Heart right ventricle (tissue), 16 donors: ENCODE measurements around the gene RASSF1. TPM values are rescaled to one million over a fixed set of nuclear protein-coding genes. Genes with fewer than 3 reads are reported as not detected.

ENCODE experiments used
- ATAC-seq, 8 donors: fragments of 200-7000 bp; cut with Tn5 transposase; one replicate each; pipeline ENCODE4 v1.9.1; 2020; ENCODE audit warnings: mild to moderate bottlenecking in 8 of 8, moderate library complexity in 8 of 8, moderate number of reproducible peaks in 1 of 8
- DNase-seq, 2 donors: peaks; one replicate each; pipeline ENCODE4 v3.0.0-alpha.2; 2020
- H3K27ac ChIP-seq, 10 donors: fragments of 200-600 bp; sonication (generic) in 2 of 10; one replicate each; pipeline versions ENCODE4 v1.5.0 to v1.8.0; 2020 to 2022; ENCODE audit warnings: mild to moderate bottlenecking in 3 of 10
- H3K27me3 ChIP-seq, 7 donors: fragments of 200-600 bp; one replicate each; pipeline ENCODE4 v1.8.0; 2021 to 2022; ENCODE audit warnings: mild to moderate bottlenecking in 2 of 7
- H3K36me3 ChIP-seq, 9 donors: fragments of 200-600 bp; sonication (generic) in 1 of 9; one replicate each; pipeline versions ENCODE4 v1.5.0 to v1.8.0; 2020 to 2022; ENCODE audit warnings: mild to moderate bottlenecking in 2 of 9
- H3K4me1 ChIP-seq, 9 donors: fragments of 200-600 bp; sonication (generic) in 1 of 9; one replicate each; pipeline versions ENCODE4 v1.5.0 to v1.8.0; 2020 to 2022; ENCODE audit warnings: mild to moderate bottlenecking in 4 of 9
- H3K4me3 ChIP-seq, 10 donors: fragments of 200-600 bp; sonication (generic) in 2 of 10; one replicate each; pipeline versions ENCODE4 v1.5.0 to v1.8.0; 2020 to 2022; ENCODE audit warnings: mild to moderate bottlenecking in 7 of 10, moderate library complexity in 2 of 10
- H3K9me3 ChIP-seq, 11 donors: fragments of 200-600 bp in 10 of 11; sonication (generic) in 2 of 11; one replicate each; pipeline versions ENCODE4 v1.5.0 to v1.8.0; 2013 to 2022; ENCODE audit warnings: mild to moderate bottlenecking in 2 of 11, control low read depth in 1 of 11, moderate library complexity in 1 of 11
- WGBS, 2 donors: extraction: QIAGEN DNeasy Blood & Tissue Kit; methylation state at CpG; one replicate each; pipeline ENCODE4 v1.1.7; 2013; ENCODE audit warnings: inconsistent platforms in 1 of 2; 5-methylcytosine and 5-hydroxymethylcytosine counted together
- intact Hi-C, 10 donors: fragments of 100-400 bp; cut with DNase I; formaldehyde crosslinking; loops; one replicate each; pipeline versions ENCODE4 v1.11.1 to v1.14.2; 2022
- polyA plus RNA-seq, 2 donors: library from polyadenylated mRNA; stranded (reverse); fragments of 200-250 nt; gene quantifications; one replicate each; pipeline ENCODE4 v1.2.3, GENCODE V29; 2013
- total RNA-seq, 10 donors: library from RNA; stranded (reverse); fragmentation: NEBNext Ultra II Directional in 3 of 10; extraction: Animal tissue kit (Norgen Biotek cat#: 25700) in 3 of 10; gene quantifications; one replicate each; pipeline versions ENCODE4 v1.2.1 to v1.2.4, GENCODE V29; 2021 to 2023
- TF ChIP-seq, protein P1 (sequence below), 9 donors: fragments of 200-600 bp; sonication (generic) in 2 of 9; IDR thresholded peaks; one replicate each; pipeline versions ENCODE4 v1.5.0 to v1.8.0; 2021 to 2022; ENCODE audit warnings: antibody characterized with exemption in 9 of 9, mild to moderate bottlenecking in 5 of 9, moderate library complexity in 1 of 9
- donor health status: Arrhythmogenic right ventricular cardiomyopathy.
- donor health status: ischemic (EF 13 %, LVEDD 7.1; RV severe dilation, severe dysfunction).
- donor health status: healthy with polysubstance abuse.
- donor health status: DM: no; HTN: yes; CAD: no.
- donor health status: DM: no; HTN: no; CAD: no.
- donor health status: ischemic (EF 25% LVEDD 6.9; RV normal size, moderate dysfunction).
- donor health status: ischemic (EF 25% LVEDD 5.7; RV mildly dilated, moderate dysfunction).
- donor health status: healthy.
- donor health status: DM: yes; HTN: yes; CAD: no.
- donor health status: Ischemic cardiomyopathy.
- donor health status: ischemic (EF 35%, LVEDD 5.7; RV mildly dilated, moderate dysfunction).
- donor health status: nonischemic (EF 11% LVEDD 7.7; RV severe dilation, severe dysfunction).
- donor health status: DM: yes; HTN: yes; CAD: no.
- donor health status: PGD.
- donor health status: ischemic (EF 29% LVEDD 5.4; RV normal size, mild dysfunction).
- donor health status: nonischemic (EF 23%, LVEDD 6.1; RV moderate dilation, normal function).

RASSF1 gene
- total and polyA plus RNA-seq, 12 donors, result 9.9 to 59.8 (median 13.1) TPM

GRCh38 chr3:50318163-50318562 is 22.5 kb downstream of the RASSF1 start:
- 86 to 90% methylated on average over 11 of the region's 11 CpGs for WGBS, 2 donors
- ATAC-seq (no peak), DNase-seq (no peak)
- Histone ChIP-seq H3K27ac (peak overlapping the region in 9 of 10 donors; percentile 21 to 99 (median 91)), H3K27me3 (no peaks in the 10 kb centered on the region), H3K9me3 (no peaks in the 10 kb centered on the region), H3K36me3 (peaks cover 0 to 58% (median 33%) of the 10 kb centered on the region in 9 donors), H3K4me3 (peak overlapping the region in 9 of 10 donors; percentile 57 to 88 (median 81)), H3K4me1 (peaks cover 17 to 67% (median 52%) of the 10 kb centered on the region in 9 donors)
- TF ChIP-seq, protein P1, sequence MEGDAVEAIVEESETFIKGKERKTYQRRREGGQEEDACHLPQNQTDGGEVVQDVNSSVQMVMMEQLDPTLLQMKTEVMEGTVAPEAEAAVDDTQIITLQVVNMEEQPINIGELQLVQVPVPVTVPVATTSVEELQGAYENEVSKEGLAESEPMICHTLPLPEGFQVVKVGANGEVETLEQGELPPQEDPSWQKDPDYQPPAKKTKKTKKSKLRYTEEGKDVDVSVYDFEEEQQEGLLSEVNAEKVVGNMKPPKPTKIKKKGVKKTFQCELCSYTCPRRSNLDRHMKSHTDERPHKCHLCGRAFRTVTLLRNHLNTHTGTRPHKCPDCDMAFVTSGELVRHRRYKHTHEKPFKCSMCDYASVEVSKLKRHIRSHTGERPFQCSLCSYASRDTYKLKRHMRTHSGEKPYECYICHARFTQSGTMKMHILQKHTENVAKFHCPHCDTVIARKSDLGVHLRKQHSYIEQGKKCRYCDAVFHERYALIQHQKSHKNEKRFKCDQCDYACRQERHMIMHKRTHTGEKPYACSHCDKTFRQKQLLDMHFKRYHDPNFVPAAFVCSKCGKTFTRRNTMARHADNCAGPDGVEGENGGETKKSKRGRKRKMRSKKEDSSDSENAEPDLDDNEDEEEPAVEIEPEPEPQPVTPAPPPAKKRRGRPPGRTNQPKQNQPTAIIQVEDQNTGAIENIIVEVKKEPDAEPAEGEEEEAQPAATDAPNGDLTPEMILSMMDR (IDR thresholded peaks at IDR 0.05), result no peak
- intact Hi-C loops, result no loop called here

- DNase-seq, result no peak
- H3K4me1 ChIP-seq, result peaks cover 17 to 59% (median 49%) of the 10 kb centered on the region in 9 donors
These were observed 23.3 kb downstream of the RASSF1 start for GRCh38 chr3:50317300-50317699.

DNA sequence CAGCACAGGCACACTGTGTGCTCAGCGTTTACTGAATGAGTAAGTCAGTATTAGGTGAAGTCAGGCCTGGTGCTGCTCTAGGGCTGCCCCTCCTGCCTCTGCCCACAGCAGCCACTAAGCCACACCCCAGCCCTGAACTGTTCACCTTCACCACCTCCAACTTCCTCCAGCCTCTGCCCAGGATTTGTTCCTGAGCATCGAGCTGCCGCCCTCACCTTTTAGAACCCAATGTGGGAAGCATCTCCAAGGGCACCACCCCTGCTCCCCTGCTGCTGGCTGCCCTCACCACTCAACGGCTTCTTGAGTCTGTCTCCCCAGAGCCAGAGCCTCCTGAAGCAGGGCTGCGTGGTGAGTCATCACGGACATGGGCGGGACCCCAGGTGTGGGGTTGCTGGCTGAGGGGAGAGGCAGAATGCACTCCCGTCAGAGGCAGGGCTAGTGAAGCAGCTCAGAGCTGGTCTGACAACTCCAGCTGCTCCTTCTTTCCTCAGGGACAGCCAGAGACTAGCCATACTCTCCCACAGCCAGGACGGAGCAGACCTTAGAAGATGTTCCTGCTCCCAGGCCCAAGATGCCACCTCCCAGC is 23.9 kb downstream of the RASSF1 start:
- Histone ChIP-seq H3K4me1 (peaks cover 13 to 53% (median 43%) of the 10 kb centered on the region in 9 donors), H3K27me3 (no peaks in the 10 kb centered on the region), H3K36me3 (peaks cover 0 to 58% (median 33%) of the 10 kb centered on the region in 9 donors), H3K27ac (peak overlapping the region in 7 of 10 donors; percentile 27 to 99 (median 45)), H3K4me3 (peak overlapping the region in 1 of 10 donors; percentile 5), H3K9me3 (no peaks in the 10 kb centered on the region)
- intact Hi-C loops, result no loop called here
- no peak for ATAC-seq
- TF ChIP-seq, protein P1 (IDR thresholded peaks at IDR 0.05), result no peak
- WGBS, 2 donors, result 70 to 72% methylated on average over 9 of the region's 9 CpGs
- DNase-seq, result no peak

More at GRCh38 chr3:50317300-50317699, 23.3 kb downstream of the RASSF1 start:
- Histone ChIP-seq H3K36me3 (peaks cover 0 to 58% (median 33%) of the 10 kb centered on the region in 9 donors), H3K27ac (peak overlapping the region in 7 of 10 donors; percentile 28 to 99 (median 52)), H3K4me3 (peak overlapping the region in 2 of 10 donors; percentile 5 to 74), H3K9me3 (no peaks in the 10 kb centered on the region), H3K27me3 (no peaks in the 10 kb centered on the region)
- ATAC-seq, result no peak
- intact Hi-C loops, result no loop called here
- TF ChIP-seq, protein P1 (IDR thresholded peaks at IDR 0.05), result no peak
- WGBS, 2 donors, result 56 to 58% methylated on average over 6 of the region's 6 CpGs

- 96 to 99% methylated on average over 4 of the region's 4 CpGs for WGBS, 2 donors
- DNase-seq (no peak), ATAC-seq (peak in 5 of 8 donors; percentile 3 to 25 (median 17))
- H3K4me1 ChIP-seq, result peaks cover 8 to 44% (median 31%) of the 10 kb centered on the region in 9 donors
- no peaks in the 10 kb centered on the region for H3K9me3 ChIP-seq
- H3K27ac ChIP-seq, result peak overlapping the region in 2 of 10 donors; percentile 4 to 44
- peaks cover 0 to 54% (median 33%) of the 10 kb centered on the region in 9 donors for H3K36me3 ChIP-seq
- no peaks in the 10 kb centered on the region for H3K27me3 ChIP-seq
- intact Hi-C loops, result no loop called here
- TF ChIP-seq, protein P1 (IDR thresholded peaks at IDR 0.05), result no peak
- H3K4me3 ChIP-seq, result no peak overlapping the region
These were observed 25.8 kb downstream of the RASSF1 start for GRCh38 chr3:50314816-50315215.
